K562 (cell line): ENCODE results near the gene INHBC. TPM values are rescaled to one million over a fixed set of nuclear protein-coding genes. Genes with fewer than 3 reads are reported as not detected.
A peak's percentile ranks its signal among the peaks of the same experiment; 100 is the strongest.

Experiments used
- ATAC-seq: fragments of 200-7000 bp; cut with Tn5 transposase; 3 replicates; pipeline ENCODE4 v1.9.1; 2020; ENCODE audit warnings: moderate library complexity
- BruUV-seq: library from RNA; stranded (reverse); fragments of 400-500 nt; replicated peaks from 2 replicates; lab custom pipeline; 2021; lab: Mats Ljungman, UMichigan
- CTCF ChIA-PET: fragments of 300-600 bp; formaldehyde crosslinking; extraction: SDS; loops from one replicate; lab custom pipeline; 2021; ENCODE audit warnings: low intra/inter-chr PET ratio; lab: Yijun Ruan, JAX
- POLR2A ChIA-PET: fragments of 300-600, 350-650 bp; sonication (Branson Sonifier 250); formaldehyde crosslinking; extraction: SDS; loops from one replicate; lab custom pipeline; 2021; ENCODE audit warnings: antibody characterized with exemption, inconsistent platforms; lab: Yijun Ruan, JAX
- DNase-seq, 4 experiments: peaks; one replicate each; pipeline versions ENCODE4 v3.0.0 to v3.0.0-alpha.2; 2011 to 2018; ENCODE audit warnings: low spot score in 3 of 4, mixed read lengths in 3 of 4; ENCODE audit errors: extremely low read depth in 1 of 4
- FAIRE-seq: peaks from 2 replicates; lab custom pipeline; 2011; peaks lifted over from hg19 to GRCh38; lab: Jason Lieb, UNC
- H2AFZ ChIP-seq: 2 replicates; pipeline ENCODE4 v1.6.0; 2011; ENCODE audit warnings: low read depth, low read length, control low read depth, inconsistent platforms
- H3K27ac ChIP-seq: fragments of 200-600 bp; 3 replicates; pipeline ENCODE4 v1.8.0; 2011; ENCODE audit warnings: low read depth, mild to moderate bottlenecking, control low read depth, inconsistent platforms, low read length, moderate library complexity, mixed read lengths; ENCODE audit errors: extremely low read depth
- H3K27me3 ChIP-seq, 2 experiments: fragments of 300-600 bp in 1 of 2; 2 replicates in 1 of 2; 3 replicates in 1 of 2; pipeline versions ENCODE4 v1.6.0 to v1.8.0; 2011; ENCODE audit warnings: inconsistent platforms in 2 of 2, low read length in 2 of 2, mild to moderate bottlenecking in 1 of 2, mixed read lengths in 1 of 2, moderate library complexity in 1 of 2; ENCODE audit not compliant: control insufficient read depth in 2 of 2, insufficient read depth in 2 of 2
- H3K36me3 ChIP-seq: fragments of 300-600 bp; 3 replicates; pipeline ENCODE4 v1.8.0; 2011; ENCODE audit warnings: mild to moderate bottlenecking, low read length, inconsistent platforms; ENCODE audit not compliant: control insufficient read depth, insufficient read depth
- H3K4me1 ChIP-seq, 2 experiments: fragments of 200-600 bp in 1 of 2; replicated peaks in 1 of 2; 2 replicates in 1 of 2; 3 replicates in 1 of 2; pipeline versions ENCODE4 v1.5.1 to v1.8.0; 2011; ENCODE audit warnings: inconsistent platforms in 2 of 2, low read length in 2 of 2, mild to moderate bottlenecking in 1 of 2, mixed read lengths in 1 of 2, moderate library complexity in 1 of 2; ENCODE audit not compliant: control insufficient read depth in 2 of 2, insufficient read depth in 2 of 2
- H3K4me2 ChIP-seq: 2 replicates; pipeline ENCODE4 v1.6.1; 2011; ENCODE audit warnings: low read length, control low read depth, inconsistent platforms, mixed read lengths; ENCODE audit not compliant: insufficient read depth
- H3K4me3 ChIP-seq: fragments of 200-600 bp; sonication (generic), shearing (Covaris generic); 2 replicates; pipeline ENCODE4 v1.5.1; 2016; ENCODE audit warnings: control low read depth, inconsistent platforms
- H3K79me2 ChIP-seq: fragments of 200-600 bp; 3 replicates; pipeline ENCODE4 v1.8.0; 2011; ENCODE audit warnings: low read length, inconsistent platforms; ENCODE audit not compliant: control insufficient read depth, insufficient read depth
- H3K9ac ChIP-seq, 2 experiments: 2 replicates each; pipeline versions ENCODE4 v1.6.0 to v1.6.1; 2011; ENCODE audit warnings: low read depth in 2 of 2, low read length in 2 of 2, control low read depth in 1 of 2, inconsistent platforms in 1 of 2, mild to moderate bottlenecking in 1 of 2, mixed read lengths in 1 of 2; ENCODE audit not compliant: insufficient read depth in 1 of 2
- H3K9me1 ChIP-seq: one replicate; pipeline ENCODE4 v1.6.0; 2011; ENCODE audit warnings: inconsistent platforms, mild to moderate bottlenecking, low read length, moderate library complexity; ENCODE audit not compliant: control insufficient read depth, insufficient read depth
- H3K9me3 ChIP-seq: replicated peaks from 2 replicates; pipeline ENCODE4 v1.5.1; 2011; ENCODE audit warnings: low read depth, low read length, inconsistent platforms; ENCODE audit not compliant: control insufficient read depth, insufficient read depth
- H4K20me1 ChIP-seq: replicated peaks from 2 replicates; pipeline ENCODE4 v1.6.1; 2011; ENCODE audit warnings: low read length, inconsistent platforms, mixed read lengths; ENCODE audit not compliant: control insufficient read depth, insufficient read depth
- CBFA2T3 ChIP-seq: fragments of 450-650 bp; IDR thresholded peaks from 2 replicates; pipeline ENCODE4 v1.6.1; 2017
- NCOA1 ChIP-seq: fragments of 450-650 bp; IDR thresholded peaks from 2 replicates; pipeline ENCODE4 v1.6.1; 2016; ENCODE audit warnings: low read depth
- TCF3 ChIP-seq: sonication (generic); formaldehyde crosslinking; IDR thresholded peaks from 2 replicates; pipeline ENCODE4 v1.4.0; 2020; ENCODE audit warnings: mild to moderate bottlenecking, missing genetic modification reagents
- WGBS: fragments of 100-300 bp; shearing (Covaris generic); methylation state at CpG from one replicate; pipeline ENCODE4 v1.1.6; 2016; ENCODE audit warnings: low coverage, mixed read lengths; ENCODE audit not compliant: insufficient coverage; ENCODE audit errors: missing lambda C conversion rate; 5-methylcytosine and 5-hydroxymethylcytosine counted together
- in situ Hi-C: fragments of 300-500 bp; cut with MboI; formaldehyde crosslinking; loops from 4 replicates; pipeline ENCODE4 v1.15.0; 2018; ENCODE audit warnings: inconsistent platforms, mixed read lengths
- intact Hi-C: fragments of 100-400 bp; cut with micrococcal nuclease; formaldehyde crosslinking; loops from 2 replicates; pipeline ENCODE4 v1.14.2; 2022
- polyA plus RNA-seq, 8 experiments: library from polyadenylated mRNA; depleted of rRNA in 4 of 8; stranded (reverse) in 5 of 8; unstranded in 3 of 8; fragments of >200 nt; fragmentation: Nextera tagmentation in 2 of 8; fragmentation: Illumina TruSeq in 1 of 8; extraction: Ambion mirVana in 2 of 8; extraction: Trizol in 1 of 8; gene quantifications; 2 replicates each; pipeline versions ENCODE4 v1.2.1 to v1.2.3, GENCODE V29; 2011 to 2014; ENCODE audit warnings: inconsistent platforms in 1 of 8, missing spikeins in 1 of 8
- total RNA-seq, 7 experiments: library from RNA; depleted of rRNA in 6 of 7; stranded (reverse); fragments of >200 nt in 6 of 7; fragmentation: Illumina TruSeq in 2 of 7; extraction: Trizol in 2 of 7; gene quantifications; 2 replicates each; pipeline versions ENCODE4 v1.2.1 to v1.2.3, GENCODE V29; 2011 to 2021; ENCODE audit warnings: low replicate concordance in 1 of 7
- TF ChIP-seq, protein P1 (sequence below): fragments of 200-400 bp; formaldehyde crosslinking; IDR thresholded peaks from 2 replicates; pipeline ENCODE4 v1.6.1; 2017; ENCODE audit warnings: mild to moderate bottlenecking, low read depth, low read length, moderate library complexity

Gene INHBC
- total and polyA plus RNA-seq, 9 of the 15 experiments (the other 6 are each of a cell fraction or from before 2014, with no cell fraction given): 0.07 to 0.24 (median 0.15) TPM; not detected in 4

DNA sequence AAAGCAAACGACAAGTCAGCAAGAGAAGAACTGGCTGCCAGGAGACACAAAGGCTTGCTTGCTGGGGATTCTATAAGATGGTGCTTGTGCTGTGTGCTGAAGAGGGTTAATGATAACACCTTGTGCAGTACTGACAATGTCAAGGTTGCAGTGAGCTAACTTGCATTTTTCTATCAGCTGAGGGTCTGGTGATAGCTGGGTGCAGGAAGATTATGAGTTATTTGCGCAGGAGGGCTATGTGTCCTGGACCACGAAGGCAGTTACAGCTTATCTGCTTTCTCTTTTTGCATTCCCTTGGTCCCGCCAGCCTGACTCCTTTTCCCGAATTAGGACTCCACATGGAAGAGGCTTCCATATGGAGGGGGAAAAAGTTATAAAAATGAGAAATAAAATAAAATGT lies 46.2 kb upstream of the INHBC start:
- 0 out of 3 replicates have a peak, but pooled peaks cover 3% of the 10 kb centered on the region for H3K36me3 ChIP-seq
- H3K9ac ChIP-seq: peak overlapping the region in 1 of 2 experiments; percentile 14; a peak in 1 of 4 replicates
- TF ChIP-seq NCOA1 (no peak), TCF3 (0 out of 2 replicates have a peak, but pooled peaks have one; percentile 10), CBFA2T3 (peak; percentile 62)
- TF ChIP-seq, protein P1, sequence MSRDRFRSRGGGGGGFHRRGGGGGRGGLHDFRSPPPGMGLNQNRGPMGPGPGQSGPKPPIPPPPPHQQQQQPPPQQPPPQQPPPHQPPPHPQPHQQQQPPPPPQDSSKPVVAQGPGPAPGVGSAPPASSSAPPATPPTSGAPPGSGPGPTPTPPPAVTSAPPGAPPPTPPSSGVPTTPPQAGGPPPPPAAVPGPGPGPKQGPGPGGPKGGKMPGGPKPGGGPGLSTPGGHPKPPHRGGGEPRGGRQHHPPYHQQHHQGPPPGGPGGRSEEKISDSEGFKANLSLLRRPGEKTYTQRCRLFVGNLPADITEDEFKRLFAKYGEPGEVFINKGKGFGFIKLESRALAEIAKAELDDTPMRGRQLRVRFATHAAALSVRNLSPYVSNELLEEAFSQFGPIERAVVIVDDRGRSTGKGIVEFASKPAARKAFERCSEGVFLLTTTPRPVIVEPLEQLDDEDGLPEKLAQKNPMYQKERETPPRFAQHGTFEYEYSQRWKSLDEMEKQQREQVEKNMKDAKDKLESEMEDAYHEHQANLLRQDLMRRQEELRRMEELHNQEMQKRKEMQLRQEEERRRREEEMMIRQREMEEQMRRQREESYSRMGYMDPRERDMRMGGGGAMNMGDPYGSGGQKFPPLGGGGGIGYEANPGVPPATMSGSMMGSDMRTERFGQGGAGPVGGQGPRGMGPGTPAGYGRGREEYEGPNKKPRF: no peak
- TF ChIP-seq, all 486 proteins: peak for 2
- WGBS: 36% methylated on average over 5 of the region's 5 CpGs
- DNase-seq (peak in 1 of 4 experiments; percentile 26), FAIRE-seq (peak; percentile 49), ATAC-seq (peak; percentile 38; the same call in 1 of the 3 replicates)
- Histone ChIP-seq H3K4me2 (peak overlapping the region; percentile 12; the same call in 1 of the 2 replicates), H3K9me1 (no peaks in the 10 kb centered on the region), H3K27ac (no peak overlapping the region), H4K20me1 (no peaks in the 10 kb centered on the region), H3K4me1 (peaks cover 0 to 9% of the 10 kb centered on the region in 2 experiments; a peak in 2 of 5 replicates), H3K27me3 (no peaks in the 10 kb centered on the region), H2AFZ (no peak overlapping the region), H3K4me3 (no peak overlapping the region), H3K9me3 (no peaks in the 10 kb centered on the region), H3K79me2 (no peaks in the 10 kb centered on the region)
- POLR2A ChIA-PET: interaction anchor here (0.5 to 1.7 kb wide), 5 partner anchors 10 to 165 kb away, joined by 3 to 6 read pairs (median 3); no protein-coding TSS in a partner anchor
- no TSS peak for BruUV-seq
- intact Hi-C loops: no loop called here
- in situ Hi-C loops: no loop called here
- CTCF ChIA-PET: no interaction called here
